K562 (cell line): Measurements from ENCODE around the gene TREM2. TPM values are rescaled to one million over a fixed set of nuclear protein-coding genes. Genes with fewer than 3 reads are reported as not detected.
A peak's percentile ranks its signal among the peaks of the same experiment; 100 is the strongest.

Source experiments
- CBFA2T2 ChIP-seq: fragments of 450-650 bp; conservative IDR thresholded peaks from 2 replicates; pipeline ENCODE4 v1.6.1; 2017; ENCODE audit warnings: mild to moderate bottlenecking
- E2F8 ChIP-seq: fragments of 450-650 bp; IDR thresholded peaks from 2 replicates; pipeline ENCODE4 v1.7.1; 2018; ENCODE audit warnings: mild to moderate bottlenecking, low read depth; ENCODE audit not compliant: partially characterized antibody
- EP300 ChIP-seq: IDR thresholded peaks from 2 replicates; pipeline ENCODE4 v1.6.1; 2012; ENCODE audit warnings: low read length, improper control_type of control experiment
- GATAD2B ChIP-seq: fragments of 450-650 bp; IDR thresholded peaks from 2 replicates; pipeline ENCODE4 v1.6.1; 2017; ENCODE audit warnings: mild to moderate bottlenecking, borderline replicate concordance
- KDM1A ChIP-seq, 2 experiments: fragments of 450-650 bp; IDR thresholded peaks; 2 replicates each; pipeline ENCODE4 v1.6.1; 2016; ENCODE audit warnings: mild to moderate bottlenecking in 2 of 2
- PRDM10 ChIP-seq: fragments of 450-650 bp; IDR thresholded peaks from 2 replicates; pipeline ENCODE4 v1.6.1; 2018; ENCODE audit not compliant: partially characterized antibody
- SMARCB1 ChIP-seq: IDR thresholded peaks from 2 replicates; pipeline ENCODE4 v1.6.1; 2011; ENCODE audit warnings: improper control_type of control experiment, low read depth; ENCODE audit not compliant: insufficient read length
- polyA plus RNA-seq, 8 experiments: library from polyadenylated mRNA; depleted of rRNA in 4 of 8; stranded (reverse) in 5 of 8; unstranded in 3 of 8; fragments of >200 nt; fragmentation: Nextera tagmentation in 2 of 8; fragmentation: Illumina TruSeq in 1 of 8; extraction: Ambion mirVana in 2 of 8; extraction: Trizol in 1 of 8; gene quantifications; 2 replicates each; pipeline versions ENCODE4 v1.2.1 to v1.2.3, GENCODE V29; 2011 to 2014; ENCODE audit warnings: inconsistent platforms in 1 of 8, missing spikeins in 1 of 8
- total RNA-seq, 7 experiments: library from RNA; depleted of rRNA in 6 of 7; stranded (reverse); fragments of >200 nt in 6 of 7; fragmentation: Illumina TruSeq in 2 of 7; extraction: Trizol in 2 of 7; gene quantifications; 2 replicates each; pipeline versions ENCODE4 v1.2.1 to v1.2.3, GENCODE V29; 2011 to 2021; ENCODE audit warnings: low replicate concordance in 1 of 7

Gene TREM2
- total and polyA plus RNA-seq, 9 of the 15 experiments (the other 6 are each of a cell fraction or from before 2014, with no cell fraction given) = not detected

GRCh38 chr6:41171908-41172307, 9.0 kb upstream of the TREM2 start (continued):
- no peak for TF ChIP-seq GATAD2B
- TF ChIP-seq EP300 = 0 out of 2 replicates have a peak, but pooled peaks have one; percentile 23
- TF ChIP-seq CBFA2T2 = peak; percentile 69
- TF ChIP-seq KDM1A (IDR thresholded peaks at IDR 0.05) = peak; percentile 66 to 79; a peak in 3 of 4 replicates
- no peak for TF ChIP-seq PRDM10
- TF ChIP-seq E2F8 = no peak
- no peak for TF ChIP-seq SMARCB1
